Subcutaneous adipose tissue (tissue), 4 donors: ENCODE data around the gene TSSK2. TPM values are rescaled to one million over a fixed set of nuclear protein-coding genes. Genes with fewer than 3 reads are reported as not detected.

Experiments used
- total RNA-seq, 4 donors: library from RNA; depleted of rRNA; stranded (reverse); fragments of >200 nt; gene quantifications; one replicate each; pipeline ENCODE4 v1.1.0, GENCODE V29; 2016
- TF ChIP-seq, protein P1 (sequence below): fragments of 450-650 bp; IDR thresholded peaks from one replicate; pipeline ENCODE4 v1.5.1; 2016; ENCODE audit warnings: low read depth, mild to moderate bottlenecking, control low read depth, antibody characterized with exemption, moderate library complexity

TSSK2 gene
- total RNA-seq, 4 donors from 2014 or later = not detected

DNA sequence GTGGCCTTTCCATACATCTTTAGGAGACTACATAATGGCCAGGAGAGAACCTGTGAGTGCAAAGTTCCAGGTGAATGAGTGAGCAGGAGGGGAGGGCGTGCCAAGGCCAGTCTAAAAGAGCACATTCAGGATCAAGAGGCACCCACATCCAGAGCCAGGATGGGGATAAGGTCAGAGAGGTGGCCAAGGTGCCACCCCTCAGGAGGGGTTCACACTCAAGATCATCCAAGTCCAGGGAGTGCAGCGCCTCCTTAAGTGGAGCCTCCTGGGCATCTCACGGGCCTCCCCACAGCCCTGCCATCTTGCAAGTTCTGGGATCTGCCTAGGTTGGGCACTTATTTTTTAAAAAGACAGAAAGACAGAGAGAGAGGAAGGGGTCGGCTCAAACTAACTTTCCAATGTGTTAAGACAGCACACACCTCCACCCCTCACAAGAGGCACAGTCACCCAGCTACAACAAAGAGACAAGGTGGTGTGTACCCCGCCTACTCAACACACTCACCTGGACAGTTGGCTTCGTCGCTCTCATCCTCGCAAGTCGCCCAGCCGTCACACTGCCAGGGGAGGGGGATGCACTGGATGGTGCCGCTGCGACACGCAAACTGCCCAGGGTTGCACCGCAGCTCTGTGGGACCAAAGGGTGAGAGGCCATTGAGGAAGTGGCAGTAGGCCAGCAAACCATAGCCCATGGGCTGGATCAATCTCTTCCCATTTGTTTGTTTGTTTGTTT, 42.1 kb upstream of the TSSK2 start:
- TF ChIP-seq, protein P1, sequence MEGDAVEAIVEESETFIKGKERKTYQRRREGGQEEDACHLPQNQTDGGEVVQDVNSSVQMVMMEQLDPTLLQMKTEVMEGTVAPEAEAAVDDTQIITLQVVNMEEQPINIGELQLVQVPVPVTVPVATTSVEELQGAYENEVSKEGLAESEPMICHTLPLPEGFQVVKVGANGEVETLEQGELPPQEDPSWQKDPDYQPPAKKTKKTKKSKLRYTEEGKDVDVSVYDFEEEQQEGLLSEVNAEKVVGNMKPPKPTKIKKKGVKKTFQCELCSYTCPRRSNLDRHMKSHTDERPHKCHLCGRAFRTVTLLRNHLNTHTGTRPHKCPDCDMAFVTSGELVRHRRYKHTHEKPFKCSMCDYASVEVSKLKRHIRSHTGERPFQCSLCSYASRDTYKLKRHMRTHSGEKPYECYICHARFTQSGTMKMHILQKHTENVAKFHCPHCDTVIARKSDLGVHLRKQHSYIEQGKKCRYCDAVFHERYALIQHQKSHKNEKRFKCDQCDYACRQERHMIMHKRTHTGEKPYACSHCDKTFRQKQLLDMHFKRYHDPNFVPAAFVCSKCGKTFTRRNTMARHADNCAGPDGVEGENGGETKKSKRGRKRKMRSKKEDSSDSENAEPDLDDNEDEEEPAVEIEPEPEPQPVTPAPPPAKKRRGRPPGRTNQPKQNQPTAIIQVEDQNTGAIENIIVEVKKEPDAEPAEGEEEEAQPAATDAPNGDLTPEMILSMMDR = no peak

DNA sequence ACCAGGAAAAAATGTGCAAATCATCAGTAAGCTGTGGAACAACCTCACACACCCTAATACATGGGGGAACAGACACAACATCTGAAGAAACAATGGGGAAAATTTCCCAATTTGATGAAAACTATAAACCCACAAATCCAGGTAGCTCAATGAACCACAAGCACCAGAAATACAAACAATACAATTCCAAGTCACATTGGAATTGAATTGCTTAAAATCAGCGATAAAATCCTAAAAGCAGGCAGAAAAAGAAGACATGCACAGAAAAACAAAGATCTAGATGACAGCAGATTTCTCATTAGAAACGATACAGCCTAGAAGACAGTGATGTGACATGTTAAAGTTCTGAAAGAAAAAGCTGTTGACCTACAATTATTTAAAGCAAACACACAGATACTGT, 40.9 kb upstream of the TSSK2 start:
- TF ChIP-seq, protein P1 = no peak

DNA sequence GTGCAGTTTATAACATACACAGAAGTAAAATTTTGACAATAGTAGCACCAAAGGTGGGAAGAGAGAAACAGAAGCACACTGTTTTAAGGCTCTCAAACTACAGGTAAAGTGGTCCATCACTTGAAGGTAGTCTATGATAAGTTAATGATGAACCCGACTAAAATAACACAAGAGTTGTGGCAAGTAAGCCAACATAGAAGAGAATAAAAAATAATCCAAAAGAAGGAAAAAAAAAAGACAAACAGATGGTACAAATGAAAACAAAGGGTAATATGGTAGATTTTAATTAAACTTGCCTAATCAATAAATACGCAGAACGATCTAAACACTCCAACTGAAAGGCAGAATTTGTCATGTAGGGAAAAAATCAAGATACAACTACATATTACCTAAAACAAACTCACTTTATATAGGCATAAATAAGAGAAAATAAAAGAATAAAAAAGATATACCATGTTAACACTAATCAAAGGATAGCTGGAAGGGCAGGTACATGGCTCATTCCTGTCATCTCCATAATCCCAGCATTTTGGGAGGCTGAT, 40.5 kb upstream of the TSSK2 start:
- TF ChIP-seq, protein P1 = no peak

GRCh38 chr22:19092725-19093124, 38.4 kb upstream of the TSSK2 start:
- TF ChIP-seq, protein P1 = no peak

GRCh38 chr22:19094393-19094997, 36.6 kb upstream of the TSSK2 start:
- TF ChIP-seq, protein P1 = no peak

GRCh38 chr22:19096555-19096954, 34.6 kb upstream of the TSSK2 start:
- TF ChIP-seq, protein P1 = no peak

DNA sequence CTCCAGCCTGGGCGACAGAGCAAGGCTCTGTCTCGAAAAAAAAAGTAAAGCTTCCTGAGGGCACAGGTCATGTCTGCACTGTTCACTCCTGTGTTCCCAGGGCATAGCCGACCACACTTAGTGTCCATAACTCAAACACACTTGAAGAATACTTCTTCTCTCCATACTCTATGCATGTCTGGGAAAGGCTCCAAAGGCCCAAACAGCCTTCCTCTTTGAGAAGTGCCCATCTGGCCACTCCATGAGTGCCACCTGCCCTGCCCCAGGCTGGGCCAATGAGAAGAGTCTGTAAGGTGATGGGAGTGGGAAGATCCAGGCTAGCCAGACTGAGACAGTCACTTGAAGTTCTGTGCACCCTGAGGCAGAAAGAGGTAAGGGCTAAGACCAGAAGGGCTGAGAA, 33.6 kb upstream of the TSSK2 start:
- TF ChIP-seq, protein P1 = no peak
